ENCODE measurements around the gene SCN11A.

The SCN11A gene

DNA sequence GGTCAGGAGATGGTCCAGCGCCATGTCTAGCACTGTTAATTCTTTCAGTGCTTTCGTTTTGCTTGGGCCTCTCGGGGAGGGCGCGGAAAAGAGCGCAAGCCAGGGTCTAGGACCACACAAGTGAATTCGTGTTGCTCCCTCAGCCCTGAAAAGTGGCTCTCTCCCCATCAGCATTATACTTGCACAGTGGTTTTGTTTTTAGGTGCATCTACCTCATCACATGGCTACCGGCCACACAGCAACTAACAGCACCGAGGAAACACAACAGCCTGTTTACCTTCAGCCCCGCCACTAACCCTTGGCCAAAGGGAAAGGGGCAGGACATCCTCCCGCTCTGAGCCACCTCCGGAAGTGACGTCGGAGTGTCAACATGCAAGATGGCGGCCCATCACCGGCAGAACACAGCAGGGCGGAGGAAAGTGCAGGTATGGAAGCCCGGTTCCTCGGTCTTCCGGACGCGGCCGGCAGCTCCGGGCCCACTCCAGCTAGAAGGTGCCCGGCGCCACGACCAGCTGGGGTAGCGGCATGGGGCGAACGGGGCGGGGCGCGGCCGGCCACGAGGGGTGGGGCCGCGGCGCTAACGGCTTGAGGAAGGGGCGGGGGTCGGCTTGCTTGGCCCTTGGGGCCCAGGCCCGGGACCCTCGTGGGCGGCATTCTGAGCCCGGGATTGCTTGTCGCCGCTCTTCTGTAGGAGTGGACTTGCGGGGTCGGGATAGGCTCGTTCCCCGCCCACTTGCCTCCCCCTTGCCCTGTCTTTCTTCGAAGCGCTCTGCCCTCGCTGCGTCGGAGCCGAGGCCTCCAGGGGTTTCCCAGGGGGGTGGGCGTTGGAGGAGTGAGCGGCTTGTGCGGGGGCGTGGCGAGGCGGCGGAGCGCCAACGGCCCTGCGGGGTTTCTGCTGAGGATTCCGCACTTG lies at the start of gene SCN11A, which contains the start of gene WDR48:
SCN11A (minus strand) TSS at position 296 of the 913 bp plus-strand sequence. CDS start 101,582 bp downstream, outside the sequence.
WDR48 (plus strand) TSS at position 368 of the 913 bp plus-strand sequence; CDS start at position 378, 10 bp downstream.
- peak; percentile 97 for DNase-seq

DNA sequence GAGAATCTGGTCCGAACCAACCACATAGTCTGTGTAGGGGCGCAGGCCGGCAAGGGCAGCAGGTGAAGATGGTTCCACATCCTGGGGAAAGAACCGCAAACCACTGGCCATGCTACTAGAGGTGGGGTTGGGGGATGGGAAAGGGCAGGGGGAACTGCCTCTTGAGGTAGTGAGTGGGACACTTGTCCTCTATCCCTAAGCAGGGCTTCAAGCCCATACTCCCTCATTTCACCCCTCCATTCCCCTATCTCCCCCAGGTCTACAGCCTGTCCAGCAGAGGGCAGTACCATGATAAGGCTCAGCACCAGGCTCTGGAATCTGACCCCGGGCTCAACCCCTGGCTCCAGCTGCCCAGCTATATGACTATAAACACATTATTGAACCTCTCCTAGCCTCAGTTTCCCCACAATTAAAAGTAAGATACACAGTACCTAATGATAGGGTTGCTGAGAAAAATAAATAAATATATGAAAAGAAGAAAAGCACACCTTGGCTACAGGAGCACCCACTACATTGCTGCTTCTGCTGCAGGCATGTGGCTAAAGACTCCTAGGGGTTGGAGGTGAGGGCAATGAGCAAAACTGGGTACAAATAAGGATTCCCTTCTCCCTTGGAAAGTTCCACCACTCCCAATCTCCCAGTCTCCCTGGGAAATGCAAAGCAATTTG lies 49.4 kb upstream of the SCN11A start:
- DNase-seq: peak; percentile 56

GRCh38 chr3:39100500-39100886 lies 48.7 kb upstream of the SCN11A start:
- DNase-seq: no peak

DNA sequence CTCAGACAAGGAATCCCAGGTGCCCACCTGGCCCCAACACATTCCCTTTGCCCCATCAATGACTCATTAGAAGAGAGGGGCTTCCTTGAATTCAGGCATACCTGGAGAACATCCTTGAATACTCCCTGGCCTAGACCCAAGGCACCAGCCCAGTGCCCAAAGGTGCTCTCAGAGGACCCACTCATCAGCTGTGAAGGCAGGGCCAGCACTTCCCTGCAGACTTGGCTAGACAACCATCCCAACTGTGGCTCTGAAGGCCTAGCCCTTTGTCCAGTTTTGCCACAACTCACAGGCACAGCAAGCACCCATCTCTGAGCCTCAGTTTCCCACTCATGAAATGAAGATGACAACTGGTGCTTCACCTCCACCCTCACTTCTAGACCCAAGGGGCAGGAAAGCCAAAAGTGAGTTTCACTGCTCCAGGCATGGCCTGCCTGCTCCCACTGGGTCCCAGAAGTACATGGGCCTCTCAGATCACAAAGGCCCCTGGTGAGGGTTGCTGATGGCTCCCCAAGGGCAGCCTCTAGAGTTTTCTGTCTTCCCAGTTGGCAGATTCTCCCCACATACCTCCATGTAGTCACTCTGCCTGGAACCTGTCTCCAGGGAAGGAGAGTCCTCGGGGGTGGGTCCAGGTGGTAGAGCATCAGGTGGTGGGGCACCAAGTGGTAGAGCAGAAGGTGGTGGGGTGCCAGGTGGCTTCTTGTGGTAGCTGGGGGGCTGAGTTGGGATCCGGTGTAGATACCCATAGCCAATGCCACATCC lies 48.2 kb upstream of the SCN11A start:
- no peak for DNase-seq

- no peak for DNase-seq
Observed at GRCh38 chr3:39099242-39099641, 47.5 kb upstream of the SCN11A start.

GRCh38 chr3:39098473-39099000 lies 46.8 kb upstream of the SCN11A start:
- DNase-seq: no peak

DNA sequence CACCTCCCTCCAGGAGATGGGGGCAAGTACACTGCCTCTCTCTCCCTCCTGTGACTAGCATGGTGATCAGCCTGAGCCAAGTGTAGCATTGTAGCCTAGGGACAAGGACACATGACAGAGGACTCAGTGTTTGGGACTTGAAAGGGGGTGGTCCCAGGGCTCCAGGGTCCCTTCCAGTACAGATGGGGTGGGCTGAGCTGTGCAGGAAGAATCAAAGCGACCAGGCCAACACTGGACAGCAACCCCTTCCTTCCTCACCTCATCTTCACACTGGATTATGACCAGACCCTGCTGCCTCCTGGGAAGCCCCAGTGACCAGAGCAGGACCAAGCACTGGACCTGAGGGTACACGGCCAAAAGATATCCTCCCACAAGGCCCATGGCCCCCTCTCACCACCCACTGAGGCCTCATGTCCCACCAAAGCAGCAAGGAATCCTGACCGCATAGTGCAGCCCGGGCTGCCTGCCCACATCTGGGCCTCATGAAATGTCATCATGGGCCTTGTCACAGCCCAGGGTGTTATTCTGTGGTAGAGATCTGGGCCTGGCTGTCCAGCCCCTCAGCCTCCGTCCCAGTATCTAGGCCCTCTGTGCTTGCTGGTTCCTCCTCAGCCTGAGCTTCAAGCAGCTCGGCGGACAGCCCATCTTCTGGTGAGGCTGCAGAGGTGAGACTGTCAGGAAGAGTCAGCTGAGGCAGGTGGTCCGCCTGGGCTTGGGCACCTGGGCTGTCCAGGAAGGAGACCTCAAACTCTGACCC lies 46.1 kb upstream of the SCN11A start:
- no peak for DNase-seq

DNA sequence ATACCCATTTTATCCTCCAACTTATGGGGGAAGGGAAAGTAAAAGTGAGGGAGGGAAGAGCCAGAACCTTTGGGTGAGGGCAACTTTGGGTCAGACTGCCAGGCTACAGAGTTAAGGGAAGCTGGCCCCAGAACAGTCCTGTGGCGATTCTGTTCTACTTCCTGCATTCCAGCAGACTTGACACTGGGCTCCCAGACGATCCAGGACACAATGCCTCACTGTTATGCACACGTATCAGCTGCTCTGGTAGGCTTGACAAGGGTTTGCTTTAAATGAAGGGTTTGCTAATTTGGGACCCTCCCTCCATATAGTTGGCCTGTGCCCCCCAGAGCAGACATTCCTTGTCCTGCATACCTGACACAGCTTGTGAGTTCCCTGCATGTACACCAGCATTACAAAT lies 45.0 kb upstream of the SCN11A start:
- DNase-seq: no peak

- DNase-seq: no peak
Observed at GRCh38 chr3:39095778-39096177, 44.0 kb upstream of the SCN11A start.

DNA sequence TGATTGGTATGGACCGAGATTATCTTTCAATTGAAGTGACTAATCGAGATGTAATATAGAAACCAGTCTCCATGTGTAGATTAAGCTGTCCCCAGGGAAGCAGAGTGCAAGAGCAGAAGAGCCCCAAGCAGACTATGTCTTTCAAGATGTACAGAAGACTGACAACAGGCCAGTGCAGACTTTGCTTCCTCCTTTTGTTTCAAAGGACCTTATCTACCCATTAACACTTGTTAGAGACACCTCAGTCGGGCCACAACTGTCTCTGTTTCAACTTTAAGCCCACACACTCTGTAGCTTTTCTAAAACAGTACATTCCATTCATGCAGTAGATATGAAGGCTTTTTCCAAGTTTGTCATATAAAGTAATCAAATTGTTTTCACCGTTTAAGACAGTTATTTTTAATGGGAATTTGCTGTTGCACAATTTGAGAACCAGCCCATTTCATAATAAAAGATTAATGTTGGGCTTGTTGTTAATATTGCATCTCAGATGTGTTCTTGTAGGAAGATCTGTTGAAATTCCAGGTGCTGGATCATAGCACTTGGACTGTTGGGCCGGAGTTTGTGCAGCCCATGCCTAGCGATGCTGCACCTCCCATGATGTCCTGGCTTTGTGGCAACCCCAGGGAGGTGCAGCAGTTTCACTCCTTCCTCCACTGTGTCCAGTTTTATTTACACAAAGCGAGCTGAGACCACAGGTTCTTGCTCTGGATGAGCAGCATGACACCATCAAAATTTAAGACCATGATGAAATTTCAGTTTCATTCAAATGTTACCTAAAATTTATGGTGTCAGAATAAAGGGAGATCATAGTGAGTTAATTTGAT lies 43.3 kb upstream of the SCN11A start:
- no peak for DNase-seq

- no peak for DNase-seq
Observed at GRCh38 chr3:39090922-39091321, 39.2 kb upstream of the SCN11A start.

GRCh38 chr3:39088889-39089288 lies 37.1 kb upstream of the SCN11A start:
- DNase-seq: no peak

DNA sequence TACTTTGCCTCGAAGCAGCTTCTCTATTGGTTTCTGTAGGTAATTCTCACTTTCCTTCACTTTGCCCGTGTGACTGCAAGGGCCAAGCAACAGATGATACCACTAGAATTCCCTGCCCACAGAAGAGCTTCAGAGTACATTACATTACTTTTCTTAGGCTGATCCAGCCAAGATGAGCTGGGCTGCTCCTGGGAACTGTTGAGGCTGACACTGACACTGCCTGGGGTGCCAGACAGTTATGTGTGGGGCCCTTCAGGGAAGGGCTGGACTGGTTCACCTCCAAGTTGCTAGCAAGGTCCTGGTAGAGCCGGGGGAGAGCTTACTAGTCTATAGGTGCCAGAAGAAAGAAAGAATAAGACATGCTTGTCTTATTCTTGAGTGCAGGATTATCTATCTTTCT lies 36.7 kb upstream of the SCN11A start:
- DNase-seq: no peak

- DNase-seq: no peak
Observed at GRCh38 chr3:39086144-39086543, 34.4 kb upstream of the SCN11A start.

DNA sequence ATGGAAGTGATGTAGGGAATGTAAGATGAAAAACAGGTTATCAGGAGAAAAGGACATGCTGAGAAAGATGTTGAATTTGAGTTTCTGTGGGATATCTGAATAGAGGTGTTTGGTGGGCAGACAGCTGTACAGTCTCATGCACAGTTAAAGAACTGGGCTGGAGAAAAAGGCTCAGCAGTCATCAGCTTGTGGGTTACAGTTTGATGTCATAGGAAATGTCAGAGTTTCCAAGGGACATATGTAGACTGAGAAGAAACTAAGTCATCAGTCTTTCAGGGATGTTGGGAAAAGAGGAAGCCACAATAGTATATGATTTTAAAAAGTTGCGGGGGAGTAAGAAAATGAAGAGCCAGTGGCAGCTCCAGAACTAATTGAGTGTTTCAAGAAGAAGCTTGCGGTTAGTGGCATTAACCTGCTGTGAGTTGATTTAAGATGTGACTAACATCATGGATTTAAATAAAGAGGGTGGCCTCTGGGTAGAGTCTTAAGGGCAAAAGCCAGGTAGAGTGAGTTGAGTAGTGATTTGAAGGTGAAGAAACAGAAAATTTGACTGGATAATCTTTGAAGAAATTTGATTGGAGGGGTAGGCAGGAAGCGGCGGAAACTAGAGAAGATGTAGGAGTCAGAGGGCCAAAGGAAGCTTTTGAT lies 31.0 kb upstream of the SCN11A start:
- DNase-seq: no peak

GRCh38 chr3:39080026-39080425 lies 28.3 kb upstream of the SCN11A start:
- no peak for DNase-seq

GRCh38 chr3:39079530-39079929 lies 27.8 kb upstream of the SCN11A start:
- DNase-seq: no peak

GRCh38 chr3:39075910-39076309 lies 24.2 kb upstream of the SCN11A start:
- DNase-seq: no peak

GRCh38 chr3:39068556-39068955 lies 16.8 kb upstream of the SCN11A start:
- DNase-seq: no peak

- no peak for DNase-seq
Observed at GRCh38 chr3:39067286-39067685, 15.5 kb upstream of the SCN11A start.

- peak; percentile 31 for DNase-seq
Observed at GRCh38 chr3:39065197-39065596, 13.5 kb upstream of the SCN11A start.

Measured in stimulated activated CD4-positive, alpha-beta T cell treated with anti-CD3 and anti-CD28 coated beads, Interleukin-15, amount 100 ng/mL, for 24 hours (primary cell).